Bronchial epithelial cell (primary cell): Measurements from ENCODE around the gene IL22RA1. TPM values are rescaled to one million over a fixed set of nuclear protein-coding genes. Genes with fewer than 3 reads are reported as not detected.

Source experiments
- DNase-seq: peaks from one replicate; pipeline ENCODE4 v3.0.0-alpha.2; 2010; ENCODE audit warnings: low read depth
- FAIRE-seq: peaks from 2 replicates; lab custom pipeline; 2011; peaks lifted over from hg19 to GRCh38; lab: Jason Lieb, UNC
- H3K27me3 ChIP-seq: 2 replicates; pipeline ENCODE4 v1.5.1; 2011; ENCODE audit warnings: low read length; ENCODE audit not compliant: control insufficient read depth, insufficient read depth
- H3K36me3 ChIP-seq: 2 replicates; pipeline ENCODE4 v1.5.1; 2011; ENCODE audit warnings: low read length; ENCODE audit not compliant: control insufficient read depth, insufficient read depth
- H3K4me3 ChIP-seq: 2 replicates; pipeline ENCODE4 v1.5.1; 2011; ENCODE audit warnings: mild to moderate bottlenecking, low read depth, low read length, control low read depth
- total RNA-seq: library from RNA; depleted of rRNA; stranded (reverse); fragments of >200 nt; gene quantifications from 2 replicates; pipeline ENCODE4 v1.2.1, GENCODE V29; 2014
- TF ChIP-seq, protein P1 (sequence below): IDR thresholded peaks from 2 replicates; pipeline ENCODE4 v1.5.1; 2011; ENCODE audit warnings: mild to moderate bottlenecking, moderate library complexity, low read length, control low read depth, inconsistent platforms; ENCODE audit not compliant: insufficient read depth, severe bottlenecking

The IL22RA1 gene
- total RNA-seq, 1 donor from 2014 or later = 0.26 TPM

DNA sequence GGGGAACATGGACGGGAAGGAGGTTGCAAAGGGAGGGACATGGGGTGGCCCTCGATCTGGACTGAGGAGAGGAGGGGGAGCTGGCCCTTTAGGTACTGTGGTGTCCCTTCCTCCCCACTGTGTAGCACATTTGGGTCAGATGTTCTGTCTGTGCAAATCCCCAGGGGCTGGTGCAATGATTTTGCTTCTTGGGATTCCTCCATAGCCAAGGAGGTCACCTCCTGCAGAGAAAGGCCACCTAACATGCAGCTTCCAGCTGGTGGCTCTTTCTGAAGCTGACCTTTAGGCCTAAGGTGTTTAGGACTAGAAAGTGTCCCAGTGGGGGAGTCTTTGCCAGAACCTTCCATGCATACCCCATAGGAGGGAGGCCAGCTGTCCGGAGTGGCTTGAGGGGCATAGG, 22.0 kb downstream of the IL22RA1 start:
- FAIRE-seq = no peak
- no peak for DNase-seq
- no peaks in the 10 kb centered on the region for H3K27me3 ChIP-seq
- no peaks in the 10 kb centered on the region for H3K36me3 ChIP-seq
- no peak overlapping the region for H3K4me3 ChIP-seq
- TF ChIP-seq, protein P1, sequence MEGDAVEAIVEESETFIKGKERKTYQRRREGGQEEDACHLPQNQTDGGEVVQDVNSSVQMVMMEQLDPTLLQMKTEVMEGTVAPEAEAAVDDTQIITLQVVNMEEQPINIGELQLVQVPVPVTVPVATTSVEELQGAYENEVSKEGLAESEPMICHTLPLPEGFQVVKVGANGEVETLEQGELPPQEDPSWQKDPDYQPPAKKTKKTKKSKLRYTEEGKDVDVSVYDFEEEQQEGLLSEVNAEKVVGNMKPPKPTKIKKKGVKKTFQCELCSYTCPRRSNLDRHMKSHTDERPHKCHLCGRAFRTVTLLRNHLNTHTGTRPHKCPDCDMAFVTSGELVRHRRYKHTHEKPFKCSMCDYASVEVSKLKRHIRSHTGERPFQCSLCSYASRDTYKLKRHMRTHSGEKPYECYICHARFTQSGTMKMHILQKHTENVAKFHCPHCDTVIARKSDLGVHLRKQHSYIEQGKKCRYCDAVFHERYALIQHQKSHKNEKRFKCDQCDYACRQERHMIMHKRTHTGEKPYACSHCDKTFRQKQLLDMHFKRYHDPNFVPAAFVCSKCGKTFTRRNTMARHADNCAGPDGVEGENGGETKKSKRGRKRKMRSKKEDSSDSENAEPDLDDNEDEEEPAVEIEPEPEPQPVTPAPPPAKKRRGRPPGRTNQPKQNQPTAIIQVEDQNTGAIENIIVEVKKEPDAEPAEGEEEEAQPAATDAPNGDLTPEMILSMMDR = no peak

- TF ChIP-seq, protein P1 = no peak
- DNase-seq = peak; percentile 94
- H3K27me3 ChIP-seq = no peaks in the 10 kb centered on the region
- no peak overlapping the region for H3K4me3 ChIP-seq
- no peaks in the 10 kb centered on the region for H3K36me3 ChIP-seq
- FAIRE-seq = peak; percentile 23
Measured at GRCh38 chr1:24119859-24120756, 22.8 kb downstream of the IL22RA1 start.

GRCh38 chr1:24119489-24119858, 23.5 kb downstream of the IL22RA1 start:
- FAIRE-seq (peak; percentile 47), DNase-seq (no peak)
- no peaks in the 10 kb centered on the region for H3K36me3 ChIP-seq
- H3K4me3 ChIP-seq = no peak overlapping the region
- TF ChIP-seq, protein P1 = no peak
- no peaks in the 10 kb centered on the region for H3K27me3 ChIP-seq

DNA sequence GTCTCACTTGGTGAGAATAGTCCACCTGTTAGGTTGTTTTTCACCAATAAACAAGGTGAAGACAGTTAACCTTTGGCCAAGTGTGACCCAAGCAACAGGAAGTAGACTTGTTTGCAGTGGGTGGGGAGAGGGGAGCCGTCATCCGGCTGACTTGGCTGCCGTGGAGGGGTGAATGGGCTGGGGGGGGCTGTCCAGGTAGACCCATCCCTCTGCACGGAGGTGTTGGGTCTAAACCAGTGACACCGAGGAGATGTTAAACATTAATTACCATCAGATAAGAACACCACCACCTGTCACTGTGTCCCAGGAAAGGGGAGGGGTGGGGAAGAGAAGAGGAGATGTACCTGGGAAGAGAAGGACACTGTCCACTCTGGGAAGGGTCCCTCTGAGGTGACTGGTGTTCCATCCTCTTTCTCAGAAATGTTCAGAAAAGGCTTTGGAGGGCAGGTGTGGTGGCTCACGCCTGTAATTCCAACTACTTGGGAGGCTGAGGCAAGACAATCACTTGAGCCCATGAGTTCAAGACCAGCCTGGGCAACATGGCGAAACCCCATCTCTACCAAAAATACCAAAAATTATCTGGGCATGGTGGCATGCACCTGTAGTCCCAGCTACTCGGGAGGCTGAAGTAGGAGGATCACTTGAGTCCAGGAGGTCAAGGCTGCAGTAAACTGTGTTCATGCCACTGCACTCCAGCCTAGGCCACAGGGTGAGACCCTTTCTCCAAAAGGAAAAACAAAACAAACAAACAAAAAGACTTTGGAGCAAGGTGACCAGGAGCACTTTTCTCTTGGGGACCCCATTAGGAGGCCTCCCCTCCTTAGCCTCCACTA, 24.3 kb downstream of the IL22RA1 start:
- no peak for DNase-seq
- Histone ChIP-seq H3K4me3 (no peak overlapping the region), H3K36me3 (no peaks in the 10 kb centered on the region), H3K27me3 (no peaks in the 10 kb centered on the region)
- TF ChIP-seq, protein P1 = no peak
- no peak for FAIRE-seq

DNA sequence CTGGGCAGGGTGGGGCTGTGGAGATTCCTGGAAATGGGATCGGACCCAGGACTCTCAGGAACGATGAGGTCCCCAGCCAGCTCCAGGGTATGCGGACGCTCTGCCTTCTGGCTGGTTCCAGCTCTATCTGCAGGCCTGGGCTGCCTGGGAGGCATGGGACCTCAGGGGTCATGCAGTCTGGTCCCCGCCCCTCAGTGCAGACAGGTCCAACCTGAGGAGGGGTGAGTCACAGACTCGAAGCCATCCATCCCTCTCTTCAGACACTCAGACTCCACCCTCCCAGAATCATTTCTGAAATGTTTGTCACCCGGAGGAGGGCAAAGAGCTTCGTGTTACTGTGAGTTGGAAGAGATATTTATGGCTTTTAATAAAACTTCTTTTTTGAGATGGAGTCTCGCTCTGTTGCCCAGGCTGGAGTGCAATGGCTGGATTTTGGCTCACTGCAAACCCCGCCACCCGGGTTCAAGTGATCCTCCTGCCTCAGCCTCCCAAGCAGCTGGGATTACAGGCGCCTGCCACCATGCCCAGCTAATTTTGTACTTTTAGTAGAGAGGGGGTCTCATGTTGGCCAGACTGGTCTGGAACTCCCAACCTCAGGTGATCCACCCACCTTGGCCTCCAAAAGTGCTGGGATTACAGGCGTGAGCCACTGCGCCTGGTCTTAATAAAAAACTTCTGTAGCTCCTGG, 25.1 kb downstream of the IL22RA1 start:
- H3K36me3 ChIP-seq = no peaks in the 10 kb centered on the region
- peak; percentile 90 for DNase-seq
- H3K27me3 ChIP-seq = no peaks in the 10 kb centered on the region
- peak; percentile 55 for FAIRE-seq
- H3K4me3 ChIP-seq = no peak overlapping the region
- TF ChIP-seq, protein P1 = no peak
